H9 (cell line): ENCODE results near the gene EZH1. TPM values are rescaled to one million over a fixed set of nuclear protein-coding genes. Genes with fewer than 3 reads are reported as not detected.

Source experiments
- DNase-seq: peaks from one replicate; pipeline ENCODE4 v3.0.0-alpha.2; 2017
- H2AFZ ChIP-seq: one replicate; pipeline ENCODE4 v1.6.1; 2013; ENCODE audit warnings: mild to moderate bottlenecking, low read length, control low read depth, moderate library complexity
- H2AK5ac ChIP-seq: 2 replicates; pipeline ENCODE4 v1.6.1; 2013; ENCODE audit warnings: low read length, control low read depth, mixed read lengths; ENCODE audit not compliant: insufficient read length
- H2BK120ac ChIP-seq: one replicate; pipeline ENCODE4 v1.6.1; 2013; ENCODE audit warnings: low read depth, mild to moderate bottlenecking, low read length, control low read depth, inconsistent platforms; ENCODE audit not compliant: poor library complexity, severe bottlenecking
- H2BK12ac ChIP-seq: 2 replicates; pipeline ENCODE4 v1.6.1; 2013; ENCODE audit warnings: low read length, control low read depth, mixed read lengths, low read depth; ENCODE audit not compliant: insufficient read length
- H2BK15ac ChIP-seq: 2 replicates; pipeline ENCODE4 v1.6.1; 2013; ENCODE audit warnings: low read depth, low read length, control low read depth
- H2BK20ac ChIP-seq: one replicate; pipeline ENCODE4 v1.6.1; 2013; ENCODE audit warnings: low read depth, mild to moderate bottlenecking, low read length, control low read depth, inconsistent platforms; ENCODE audit not compliant: poor library complexity, severe bottlenecking
- H2BK5ac ChIP-seq: 2 replicates; pipeline ENCODE4 v1.6.1; 2013; ENCODE audit warnings: low read length, control low read depth, mixed read lengths; ENCODE audit not compliant: insufficient read length
- H3K14ac ChIP-seq: 2 replicates; pipeline ENCODE4 v1.6.1; 2013; ENCODE audit warnings: low read length, control low read depth; ENCODE audit not compliant: insufficient read depth
- H3K18ac ChIP-seq: 2 replicates; pipeline ENCODE4 v1.6.1; 2013; ENCODE audit warnings: low read depth, mild to moderate bottlenecking, mixed read lengths, low read length, control low read depth; ENCODE audit not compliant: insufficient read length
- H3K23ac ChIP-seq: 2 replicates; pipeline ENCODE4 v1.6.1; 2013; ENCODE audit warnings: low read length, control low read depth, mixed read lengths, low read depth; ENCODE audit not compliant: insufficient read length
- H3K23me2 ChIP-seq: 2 replicates; pipeline ENCODE4 v1.6.1; 2013; ENCODE audit warnings: low read depth, mild to moderate bottlenecking, mixed read lengths, low read length, control low read depth; ENCODE audit not compliant: insufficient read length, poor library complexity, severe bottlenecking
- H3K27ac ChIP-seq: 2 replicates; pipeline ENCODE4 v1.5.1; 2013; ENCODE audit warnings: low read length, control low read depth, mixed read lengths, low read depth; ENCODE audit not compliant: insufficient read length
- H3K27me3 ChIP-seq: 2 replicates; pipeline ENCODE4 v1.6.1; 2013; ENCODE audit warnings: low read length, control low read depth, inconsistent platforms; ENCODE audit not compliant: insufficient read depth
- H3K4ac ChIP-seq: 2 replicates; pipeline ENCODE4 v1.6.1; 2013; ENCODE audit warnings: low read depth, mild to moderate bottlenecking, control low read depth, inconsistent platforms, low read length, moderate library complexity
- H3K4me1 ChIP-seq: 2 replicates; pipeline ENCODE4 v1.6.1; 2013; ENCODE audit warnings: low read length, control low read depth, inconsistent platforms; ENCODE audit not compliant: insufficient read depth
- H3K4me2 ChIP-seq: 2 replicates; pipeline ENCODE4 v1.6.1; 2013; ENCODE audit warnings: low read length, control low read depth, mixed read lengths; ENCODE audit not compliant: insufficient read length, insufficient read depth
- H3K56ac ChIP-seq: 2 replicates; pipeline ENCODE4 v1.6.1; 2013; ENCODE audit warnings: low read depth, mild to moderate bottlenecking, mixed read lengths, low read length, control low read depth; ENCODE audit not compliant: insufficient read length
- H3K79me1 ChIP-seq: 2 replicates; pipeline ENCODE4 v1.6.1; 2013; ENCODE audit warnings: low read depth, mild to moderate bottlenecking, moderate library complexity, low read length, control low read depth, inconsistent platforms; ENCODE audit not compliant: insufficient read depth, poor library complexity, severe bottlenecking
- H3K79me2 ChIP-seq: 2 replicates; pipeline ENCODE4 v1.6.1; 2013; ENCODE audit warnings: low read length, control low read depth, inconsistent platforms; ENCODE audit not compliant: insufficient read depth
- H3K9ac ChIP-seq: 2 replicates; pipeline ENCODE4 v1.6.1; 2013; ENCODE audit warnings: low read length, control low read depth, mixed read lengths; ENCODE audit not compliant: insufficient read length; ENCODE audit errors: extremely low read depth
- H3K9me3 ChIP-seq: one replicate; pipeline ENCODE4 v1.6.1; 2013; ENCODE audit warnings: low read depth, low read length, inconsistent platforms; ENCODE audit not compliant: control insufficient read depth
- H3T11ph ChIP-seq: one replicate; pipeline ENCODE4 v1.6.1; 2013; ENCODE audit warnings: mild to moderate bottlenecking, low read length, control low read depth, inconsistent platforms
- H4K20me1 ChIP-seq: one replicate; pipeline ENCODE4 v1.6.1; 2013; ENCODE audit not compliant: control insufficient read depth, insufficient read length, insufficient read depth
- H4K5ac ChIP-seq: 2 replicates; pipeline ENCODE4 v1.6.1; 2013; ENCODE audit warnings: low read depth, mild to moderate bottlenecking, mixed read lengths, low read length, control low read depth; ENCODE audit not compliant: insufficient read length
- H4K8ac ChIP-seq: replicated peaks from 2 replicates; pipeline ENCODE4 v1.6.1; 2013; ENCODE audit warnings: low read length, control low read depth, mixed read lengths, low read depth; ENCODE audit not compliant: insufficient read length
- H4K91ac ChIP-seq: 2 replicates; pipeline ENCODE4 v1.6.1; 2013; ENCODE audit warnings: low read depth, mild to moderate bottlenecking, moderate library complexity, mixed read lengths, low read length, control low read depth; ENCODE audit not compliant: insufficient read length
- H3K27ac Mint-ChIP-seq, 3 experiments: 2 replicates in 2 of 3; 3 replicates in 1 of 3; pipeline ENCODE4 v1.8.0; 2020 to 2021; ENCODE audit warnings: mixed read lengths in 3 of 3, mild to moderate bottlenecking in 1 of 3, moderate library complexity in 1 of 3
- H3K27me3 Mint-ChIP-seq: 2 replicates; pipeline ENCODE4 v1.8.0; 2021; ENCODE audit warnings: low read depth, mild to moderate bottlenecking, moderate library complexity, mixed read lengths
- H3K36me3 Mint-ChIP-seq, 3 experiments: 2 replicates in 2 of 3; 3 replicates in 1 of 3; pipeline ENCODE4 v1.8.0; 2020 to 2021; ENCODE audit warnings: low read depth in 3 of 3, mixed read lengths in 3 of 3; ENCODE audit not compliant: insufficient read depth in 1 of 3
- H3K4me1 Mint-ChIP-seq, 2 experiments: 2 replicates each; pipeline ENCODE4 v1.8.0; 2020; ENCODE audit warnings: mixed read lengths in 2 of 2
- H3K4me3 Mint-ChIP-seq, 2 experiments: 2 replicates in 1 of 2; 3 replicates in 1 of 2; pipeline ENCODE4 v1.8.0; 2020 to 2021; ENCODE audit warnings: mild to moderate bottlenecking in 2 of 2, mixed read lengths in 2 of 2, moderate library complexity in 1 of 2
- H3K9me3 Mint-ChIP-seq, 2 experiments: 2 replicates in 1 of 2; 3 replicates in 1 of 2; pipeline ENCODE4 v1.8.0; 2020; ENCODE audit warnings: mild to moderate bottlenecking in 2 of 2, mixed read lengths in 2 of 2, moderate library complexity in 1 of 2
- CTCF ChIP-seq: fragments of 200-600 bp; sonication (generic); conservative IDR thresholded peaks from 3 replicates; pipeline ENCODE4 v1.8.0; 2021; ENCODE audit warnings: antibody characterized with exemption, mild to moderate bottlenecking
- WGBS: extraction: QIAGEN DNeasy Blood & Tissue Kit; methylation state at CpG from one replicate; pipeline ENCODE4 v1.1.7; 2013; ENCODE audit warnings: missing lambda C conversion rate, low lambda C conversion rate, mixed read lengths; ENCODE audit not compliant: insufficient read length; ENCODE audit errors: extremely low coverage; 5-methylcytosine and 5-hydroxymethylcytosine counted together
- total RNA-seq: library from RNA; stranded (reverse); gene quantifications from 2 replicates; pipeline ENCODE4 v1.2.1, GENCODE V29; 2021

EZH1 gene
- total RNA-seq, 1 experiment from 2014 or later, result 17.9 TPM

- Histone ChIP-seq H3K4me1 (no peaks in the 10 kb centered on the region), H2AFZ (no peak overlapping the region), H2BK120ac (no peak overlapping the region), H3K9me3 (no peaks in the 10 kb centered on the region), H3K18ac (no peak overlapping the region), H3K23me2 (no peaks in the 10 kb centered on the region), H3K9ac (no peak overlapping the region), H4K5ac (no peak overlapping the region), H3K79me2 (no peaks in the 10 kb centered on the region), H3K56ac (no peak overlapping the region), H3K4me2 (no peak overlapping the region), H2AK5ac (no peak overlapping the region), H3K79me1 (no peaks in the 10 kb centered on the region), H3K23ac (no peak overlapping the region), H4K20me1 (no peaks in the 10 kb centered on the region), H3K4ac (no peak overlapping the region), H3K27ac (no peak overlapping the region), H3K27me3 (no peaks in the 10 kb centered on the region), H4K8ac (no peak overlapping the region), H2BK5ac (no peak overlapping the region), H4K91ac (no peak overlapping the region), H2BK20ac (no peak overlapping the region), H2BK12ac (no peak overlapping the region), H3T11ph (no peak overlapping the region), H2BK15ac (no peak overlapping the region), H3K14ac (no peak overlapping the region)
- Mint-ChIP-seq H3K27me3 (no peaks in the 10 kb centered on the region), H3K36me3 (peaks cover 17 to 25% (median 19%) of the 10 kb centered on the region in 3 experiments), H3K4me1 (peaks cover 6 to 17% of the 10 kb centered on the region in 2 experiments), H3K9me3 (no peaks in the 10 kb centered on the region; a peak in 2 of 5 replicates), H3K27ac (no peak overlapping the region), H3K4me3 (no peak overlapping the region)
- no CpG with 5 or more reads among the region's 3 CpGs for WGBS
- TF ChIP-seq CTCF, result no peak
- DNase-seq, result no peak
Measured at GRCh38 chr17:42694524-42694923, 50.3 kb downstream of the EZH1 start.
